Activated CD4-positive, alpha-beta T cell treated with anti-CD3 and anti-CD28 coated beads, Interleukin-2, amount 10 ng/mL, durations not matched to agents 24 days and 14 days (primary cell): ENCODE results near the gene VPS9D1. TPM values are rescaled to one million over a fixed set of nuclear protein-coding genes. Genes with fewer than 3 reads are reported as not detected.

Experiments used
- DNase-seq: peaks from one replicate; pipeline ENCODE4 v3.0.0; 2022
- H3K27ac Mint-ChIP-seq: one replicate; pipeline ENCODE4 v1.8.0; 2022; ENCODE audit warnings: mild to moderate bottlenecking, mixed read lengths
- H3K27me3 Mint-ChIP-seq: one replicate; pipeline ENCODE4 v1.8.0; 2022; ENCODE audit warnings: mixed read lengths
- H3K36me3 Mint-ChIP-seq: one replicate; pipeline ENCODE4 v1.8.0; 2022; ENCODE audit warnings: low read depth, mild to moderate bottlenecking, mixed read lengths
- H3K4me1 Mint-ChIP-seq: one replicate; pipeline ENCODE4 v1.8.0; 2021; ENCODE audit warnings: mixed read lengths
- H3K4me3 Mint-ChIP-seq: one replicate; pipeline ENCODE4 v1.8.0; 2022; ENCODE audit warnings: mild to moderate bottlenecking, moderate library complexity, mixed read lengths
- H3K9me3 Mint-ChIP-seq: one replicate; pipeline ENCODE4 v1.8.0; 2021; ENCODE audit warnings: mixed read lengths
- intact Hi-C: fragments of 100-400 bp; cut with micrococcal nuclease; formaldehyde crosslinking; loops from one replicate; pipeline ENCODE4 v1.15.1; 2023
- total RNA-seq: library from RNA; stranded (reverse); gene quantifications from 2 replicates; pipeline ENCODE4 v1.2.3, GENCODE V29; 2022

Gene VPS9D1
- total RNA-seq, 1 donor from 2014 or later = 3.9 TPM

- Mint-ChIP-seq H3K4me1 (peaks cover 38% of the 10 kb centered on the region), H3K27ac (peak overlapping the region; percentile 92), H3K36me3 (peaks cover 32% of the 10 kb centered on the region), H3K4me3 (peak overlapping the region; percentile 90), H3K9me3 (no peaks in the 10 kb centered on the region), H3K27me3 (no peaks in the 10 kb centered on the region)
- peak; percentile 95 for DNase-seq
- intact Hi-C loops = loop anchor here (2.0 to 5.0 kb wide), 4 partner anchors 94 to 476 kb away; partner anchors contain the start of genes FANCA and TUBB3
These were observed 2.9 kb upstream of the VPS9D1 start for GRCh38 chr16:89723279-89724250.

- peak overlapping the region; percentile 90 for H3K4me3 Mint-ChIP-seq
- H3K27me3 Mint-ChIP-seq = no peaks in the 10 kb centered on the region
- peaks cover 37% of the 10 kb centered on the region for H3K36me3 Mint-ChIP-seq
- peaks cover 41% of the 10 kb centered on the region for H3K4me1 Mint-ChIP-seq
- intact Hi-C loops = loop anchor here (2.0 to 5.0 kb wide), 4 partner anchors 95 to 475 kb away; partner anchors contain the start of genes FANCA and TUBB3
- H3K27ac Mint-ChIP-seq = peak overlapping the region; percentile 92
- H3K9me3 Mint-ChIP-seq = no peaks in the 10 kb centered on the region
- peak; percentile 93 for DNase-seq
These were observed 1.9 kb upstream of the VPS9D1 start for GRCh38 chr16:89722392-89723278.

GRCh38 chr16:89721546-89722391 is 1.1 kb upstream of the VPS9D1 start:
- H3K27me3 Mint-ChIP-seq = no peaks in the 10 kb centered on the region
- H3K9me3 Mint-ChIP-seq = no peaks in the 10 kb centered on the region
- intact Hi-C loops = loop anchor here (1.0 to 5.0 kb wide), 7 partner anchors 10 to 474 kb away; partner anchors contain the start of genes FANCA and TUBB3
- H3K4me1 Mint-ChIP-seq = peaks cover 37% of the 10 kb centered on the region
- H3K4me3 Mint-ChIP-seq = peak overlapping the region; percentile 90
- peaks cover 35% of the 10 kb centered on the region for H3K36me3 Mint-ChIP-seq
- peak; percentile 95 for DNase-seq
- H3K27ac Mint-ChIP-seq = peak overlapping the region; percentile 92

- Mint-ChIP-seq H3K27ac (peak overlapping the region; percentile 87), H3K9me3 (no peaks in the 10 kb centered on the region), H3K36me3 (peaks cover 37% of the 10 kb centered on the region), H3K4me3 (peak overlapping the region; percentile 81), H3K27me3 (no peaks in the 10 kb centered on the region), H3K4me1 (peaks cover 37% of the 10 kb centered on the region)
- DNase-seq = no peak
- intact Hi-C loops = loop anchor here (5.0 kb wide), 3 partner anchors 97 to 473 kb away; partner anchors contain the start of genes FANCA and TUBB3
These were observed 216 bp downstream of the VPS9D1 start for GRCh38 chr16:89720551-89720812.

- intact Hi-C loops = no loop called here
- no peak overlapping the region for H3K4me3 Mint-ChIP-seq
- peaks cover 28% of the 10 kb centered on the region for H3K4me1 Mint-ChIP-seq
- no peaks in the 10 kb centered on the region for H3K27me3 Mint-ChIP-seq
- H3K9me3 Mint-ChIP-seq = no peaks in the 10 kb centered on the region
- peaks cover 32% of the 10 kb centered on the region for H3K36me3 Mint-ChIP-seq
- no peak overlapping the region for H3K27ac Mint-ChIP-seq
- DNase-seq = no peak
These were observed 2.8 kb downstream of the VPS9D1 start for GRCh38 chr16:89717688-89718505.

GRCh38 chr16:89716916-89717687 is 3.6 kb downstream of the VPS9D1 start:
- intact Hi-C loops = no loop called here
- Mint-ChIP-seq H3K36me3 (peaks cover 26% of the 10 kb centered on the region), H3K27ac (peak overlapping the region; percentile 25), H3K27me3 (no peaks in the 10 kb centered on the region), H3K4me1 (peaks cover 22% of the 10 kb centered on the region), H3K9me3 (no peaks in the 10 kb centered on the region), H3K4me3 (no peak overlapping the region)
- DNase-seq = no peak

- H3K4me1 Mint-ChIP-seq = peaks cover 22% of the 10 kb centered on the region
- no peak overlapping the region for H3K27ac Mint-ChIP-seq
- DNase-seq = no peak
- peaks cover 26% of the 10 kb centered on the region for H3K36me3 Mint-ChIP-seq
- intact Hi-C loops = no loop called here
- H3K27me3 Mint-ChIP-seq = no peaks in the 10 kb centered on the region
- H3K4me3 Mint-ChIP-seq = no peak overlapping the region
- H3K9me3 Mint-ChIP-seq = no peaks in the 10 kb centered on the region
These were observed 4.2 kb downstream of the VPS9D1 start for GRCh38 chr16:89716493-89716892.

GRCh38 chr16:89712274-89712781 is 8.4 kb downstream of the VPS9D1 start:
- intact Hi-C loops = no loop called here
- H3K36me3 Mint-ChIP-seq = peaks cover 15% of the 10 kb centered on the region
- no peaks in the 10 kb centered on the region for H3K9me3 Mint-ChIP-seq
- H3K27ac Mint-ChIP-seq = peak overlapping the region; percentile 85
- peak overlapping the region; percentile 85 for H3K4me3 Mint-ChIP-seq
- no peaks in the 10 kb centered on the region for H3K27me3 Mint-ChIP-seq
- peaks cover 4% of the 10 kb centered on the region for H3K4me1 Mint-ChIP-seq
- no peak for DNase-seq

GRCh38 chr16:89711601-89712273 is 9.0 kb downstream of the VPS9D1 start:
- Mint-ChIP-seq H3K9me3 (no peaks in the 10 kb centered on the region), H3K4me3 (peak overlapping the region; percentile 85), H3K27me3 (no peaks in the 10 kb centered on the region), H3K36me3 (peaks cover 12% of the 10 kb centered on the region), H3K4me1 (peaks cover 4% of the 10 kb centered on the region), H3K27ac (peak overlapping the region; percentile 85)
- intact Hi-C loops = loop anchor here (1.0 kb wide), 2 partner anchors 9 to 10 kb away; partner anchors contain the start of gene ZNF276
- peak; percentile 93 for DNase-seq

- peaks cover 7% of the 10 kb centered on the region for H3K4me1 Mint-ChIP-seq
- H3K9me3 Mint-ChIP-seq = no peaks in the 10 kb centered on the region
- no peak for DNase-seq
- no peaks in the 10 kb centered on the region for H3K27me3 Mint-ChIP-seq
- H3K4me3 Mint-ChIP-seq = no peak overlapping the region
- intact Hi-C loops = loop anchor here (1.0 kb wide), 2 partner anchors 9 to 10 kb away; partner anchors contain the start of gene ZNF276
- H3K36me3 Mint-ChIP-seq = peaks cover 10% of the 10 kb centered on the region
- H3K27ac Mint-ChIP-seq = no peak overlapping the region
These were observed 9.8 kb downstream of the VPS9D1 start for GRCh38 chr16:89710709-89711564.
